Measurements from ENCODE around the gene PNPLA2.

PNPLA2 gene

GRCh38 chr11:773425-773824 is 45.3 kb upstream of the PNPLA2 start:
- TF ChIP-seq ZFP30 (CRISPR knock-in tag; IDR thresholded peaks at IDR 0.05) (no peak), ISL1 (CRISPR knock-in tag; IDR thresholded peaks at IDR 0.05) (no peak), RARB (CRISPR knock-in tag; IDR thresholded peaks at IDR 0.05) (no peak), ZFP3 (CRISPR knock-in tag; IDR thresholded peaks at IDR 0.05) (no peak), ESRRG (CRISPR knock-in tag; IDR thresholded peaks at IDR 0.05) (no peak), ZNF8 (CRISPR knock-in tag; IDR thresholded peaks at IDR 0.05) (no peak), PATZ1 (CRISPR knock-in tag; IDR thresholded peaks at IDR 0.05; ENCODE audit: borderline replicate concordance) (no peak), CREB5 (CRISPR knock-in tag; IDR thresholded peaks at IDR 0.05; ENCODE audit: low read depth) (no peak), CSRNP3 (CRISPR knock-in tag; IDR thresholded peaks at IDR 0.05) (no peak), PPARA (CRISPR knock-in tag; IDR thresholded peaks at IDR 0.05; ENCODE audit: borderline replicate concordance) (no peak), GLIS3 (CRISPR knock-in tag; IDR thresholded peaks at IDR 0.05) (no peak), TOX (CRISPR knock-in tag; IDR thresholded peaks at IDR 0.05; ENCODE audit: borderline replicate concordance) (no peak)
- ATAC-seq, result no peak

- ATAC-seq, result no peak
- TF ChIP-seq ARNTL (CRISPR knock-in tag; IDR thresholded peaks at IDR 0.05; ENCODE audit: borderline replicate concordance, low read depth), result no peak
- TF ChIP-seq BACH2 (CRISPR knock-in tag; IDR thresholded peaks at IDR 0.05; ENCODE audit: borderline replicate concordance), result no peak
- TF ChIP-seq CREB5 (CRISPR knock-in tag; IDR thresholded peaks at IDR 0.05; ENCODE audit: low read depth), result no peak
- no peak for TF ChIP-seq PATZ1 (CRISPR knock-in tag; IDR thresholded peaks at IDR 0.05; ENCODE audit: borderline replicate concordance)
- TF ChIP-seq ESRRG (CRISPR knock-in tag; IDR thresholded peaks at IDR 0.05), result no peak
- no peak for TF ChIP-seq PPARA (CRISPR knock-in tag; IDR thresholded peaks at IDR 0.05; ENCODE audit: borderline replicate concordance)
Measured at GRCh38 chr11:773830-774229, 44.9 kb upstream of the PNPLA2 start.

- no peak for ATAC-seq
- TF ChIP-seq CREB5 (CRISPR knock-in tag; IDR thresholded peaks at IDR 0.05; ENCODE audit: low read depth), result no peak
- TF ChIP-seq GLIS3 (CRISPR knock-in tag; IDR thresholded peaks at IDR 0.05), result no peak
- TF ChIP-seq ZNF565 (CRISPR knock-in tag; conservative IDR thresholded peaks at IDR 0.05; ENCODE audit: low read depth), result no peak
- TF ChIP-seq CSDC2 (CRISPR knock-in tag; IDR thresholded peaks at IDR 0.05), result no peak
- TF ChIP-seq ARNTL (CRISPR knock-in tag; IDR thresholded peaks at IDR 0.05; ENCODE audit: borderline replicate concordance, low read depth), result no peak
- no peak for TF ChIP-seq ESRRG (CRISPR knock-in tag; IDR thresholded peaks at IDR 0.05)
- TF ChIP-seq PATZ1 (CRISPR knock-in tag; IDR thresholded peaks at IDR 0.05; ENCODE audit: borderline replicate concordance), result no peak
- no peak for TF ChIP-seq ZFP30 (CRISPR knock-in tag; IDR thresholded peaks at IDR 0.05)
- no peak for TF ChIP-seq RARB (CRISPR knock-in tag; IDR thresholded peaks at IDR 0.05)
- TF ChIP-seq TOX (CRISPR knock-in tag; IDR thresholded peaks at IDR 0.05; ENCODE audit: borderline replicate concordance), result no peak
- TF ChIP-seq POU6F1 (CRISPR knock-in tag; IDR thresholded peaks at IDR 0.05; ENCODE audit: borderline replicate concordance, low read depth), result no peak
Measured at GRCh38 chr11:774873-775592, 43.7 kb upstream of the PNPLA2 start.
